ENCODE data around the gene MRPS6.

- TF ChIP-seq, protein P1, sequence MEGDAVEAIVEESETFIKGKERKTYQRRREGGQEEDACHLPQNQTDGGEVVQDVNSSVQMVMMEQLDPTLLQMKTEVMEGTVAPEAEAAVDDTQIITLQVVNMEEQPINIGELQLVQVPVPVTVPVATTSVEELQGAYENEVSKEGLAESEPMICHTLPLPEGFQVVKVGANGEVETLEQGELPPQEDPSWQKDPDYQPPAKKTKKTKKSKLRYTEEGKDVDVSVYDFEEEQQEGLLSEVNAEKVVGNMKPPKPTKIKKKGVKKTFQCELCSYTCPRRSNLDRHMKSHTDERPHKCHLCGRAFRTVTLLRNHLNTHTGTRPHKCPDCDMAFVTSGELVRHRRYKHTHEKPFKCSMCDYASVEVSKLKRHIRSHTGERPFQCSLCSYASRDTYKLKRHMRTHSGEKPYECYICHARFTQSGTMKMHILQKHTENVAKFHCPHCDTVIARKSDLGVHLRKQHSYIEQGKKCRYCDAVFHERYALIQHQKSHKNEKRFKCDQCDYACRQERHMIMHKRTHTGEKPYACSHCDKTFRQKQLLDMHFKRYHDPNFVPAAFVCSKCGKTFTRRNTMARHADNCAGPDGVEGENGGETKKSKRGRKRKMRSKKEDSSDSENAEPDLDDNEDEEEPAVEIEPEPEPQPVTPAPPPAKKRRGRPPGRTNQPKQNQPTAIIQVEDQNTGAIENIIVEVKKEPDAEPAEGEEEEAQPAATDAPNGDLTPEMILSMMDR (conservative IDR thresholded peaks at IDR 0.05 in 1 of 2, IDR thresholded peaks at IDR 0.05 in 1 of 2; ENCODE audit: extremely low read depth in 1 of 2, insufficient read depth in 1 of 2, low read depth in 1 of 2, low read length in 2 of 2) = no peak
- no peak for TF ChIP-seq EZH2 (IDR thresholded peaks at IDR 0.05; ENCODE audit: borderline replicate concordance, low read length)
These were observed 107.0 kb downstream of the MRPS6 start for GRCh38 chr21:34180407-34180806.
